ENCODE data around the gene RHO.

RHO gene

GRCh38 chr3:129556358-129556695, 27.9 kb downstream of the RHO start:
- H2AFZ ChIP-seq (ENCODE audit: low read depth, low read length), result no peak overlapping the region
- H3K9ac ChIP-seq (ENCODE audit: low read length), result no peak overlapping the region
- H3K4me2 ChIP-seq (ENCODE audit: low read length), result peak overlapping the region; percentile 64
- H3K27ac ChIP-seq (ENCODE audit: low read length), result no peak overlapping the region
- H3K27me3 ChIP-seq (ENCODE audit: low read depth, low read length), result peaks cover 25% of the 10 kb centered on the region
- no peak overlapping the region for H3K4me3 ChIP-seq (ENCODE audit: low read length)
- no peaks in the 10 kb centered on the region for H3K79me2 ChIP-seq (ENCODE audit: low read length)
- H3K9me3 ChIP-seq (ENCODE audit: insufficient read depth, low read length), result no peaks in the 10 kb centered on the region
- H3K4me1 ChIP-seq (ENCODE audit: low read length), result peaks cover 44% of the 10 kb centered on the region
- TF ChIP-seq EZH2phosphoT487 (IDR thresholded peaks at IDR 0.05; ENCODE audit: low read depth), result no peak
- H4K20me1 ChIP-seq (ENCODE audit: insufficient read depth, low read length), result no peaks in the 10 kb centered on the region
- H3K36me3 ChIP-seq (replicated peaks; ENCODE audit: low read depth, low read length), result no peaks in the 10 kb centered on the region

GRCh38 chr3:129556890-129557547, 28.6 kb downstream of the RHO start:
- no peaks in the 10 kb centered on the region for H4K20me1 ChIP-seq (ENCODE audit: insufficient read depth, low read length)
- no peaks in the 10 kb centered on the region for H3K79me2 ChIP-seq (ENCODE audit: low read length)
- no peak overlapping the region for H2AFZ ChIP-seq (ENCODE audit: low read depth, low read length)
- no peak overlapping the region for H3K4me2 ChIP-seq (ENCODE audit: low read length)
- H3K27ac ChIP-seq (ENCODE audit: low read length), result no peak overlapping the region
- no peak for TF ChIP-seq EZH2phosphoT487 (IDR thresholded peaks at IDR 0.05; ENCODE audit: low read depth)
- no peak for TF ChIP-seq CTCF (IDR thresholded peaks at IDR 0.05; ENCODE audit: low read depth, low read length)
- H3K9ac ChIP-seq (ENCODE audit: low read length), result no peak overlapping the region
- peaks cover 44% of the 10 kb centered on the region for H3K4me1 ChIP-seq (ENCODE audit: low read length)
- H3K27me3 ChIP-seq (ENCODE audit: low read depth, low read length), result peaks cover 25% of the 10 kb centered on the region
- H3K9me3 ChIP-seq (ENCODE audit: insufficient read depth, low read length), result no peaks in the 10 kb centered on the region
- H3K36me3 ChIP-seq (replicated peaks; ENCODE audit: low read depth, low read length), result no peaks in the 10 kb centered on the region
- H3K4me3 ChIP-seq (ENCODE audit: low read length), result no peak overlapping the region

- no peak overlapping the region for H3K9ac ChIP-seq (ENCODE audit: low read length)
Measured at GRCh38 chr3:129557548-129557894, 29.1 kb downstream of the RHO start.

GRCh38 chr3:129558081-129558771, 29.8 kb downstream of the RHO start:
- no peaks in the 10 kb centered on the region for H4K20me1 ChIP-seq (ENCODE audit: insufficient read depth, low read length)
- peak overlapping the region; percentile 14; the same call in 1 of the 2 replicates for H3K4me2 ChIP-seq (ENCODE audit: low read length)
- H3K9ac ChIP-seq (ENCODE audit: low read length), result no peak overlapping the region; the same call in 1 of the 2 replicates

More at GRCh38 chr3:129557548-129557894, 29.1 kb downstream of the RHO start:
- H3K36me3 ChIP-seq (replicated peaks; ENCODE audit: low read depth, low read length), result no peaks in the 10 kb centered on the region
- no peak overlapping the region for H2AFZ ChIP-seq (ENCODE audit: low read depth, low read length)
- TF ChIP-seq CTCF (IDR thresholded peaks at IDR 0.05; ENCODE audit: low read depth, low read length) (no peak), EZH2phosphoT487 (IDR thresholded peaks at IDR 0.05; ENCODE audit: low read depth) (no peak)
- H3K27me3 ChIP-seq (ENCODE audit: low read depth, low read length), result peaks cover 25% of the 10 kb centered on the region
- H3K4me3 ChIP-seq (ENCODE audit: low read length), result no peak overlapping the region
- H3K4me2 ChIP-seq (ENCODE audit: low read length), result no peak overlapping the region
- H3K79me2 ChIP-seq (ENCODE audit: low read length), result no peaks in the 10 kb centered on the region
- no peak overlapping the region for H3K27ac ChIP-seq (ENCODE audit: low read length)
- H3K9me3 ChIP-seq (ENCODE audit: insufficient read depth, low read length), result no peaks in the 10 kb centered on the region
- H3K4me1 ChIP-seq (ENCODE audit: low read length), result peaks cover 44% of the 10 kb centered on the region
- H4K20me1 ChIP-seq (ENCODE audit: insufficient read depth, low read length), result no peaks in the 10 kb centered on the region

More at GRCh38 chr3:129558081-129558771, 29.8 kb downstream of the RHO start:
- H3K9me3 ChIP-seq (ENCODE audit: insufficient read depth, low read length), result no peaks in the 10 kb centered on the region
- H2AFZ ChIP-seq (ENCODE audit: low read depth, low read length), result 0 out of 2 replicates have a peak overlapping the region, but pooled peaks have one; percentile 76
- peaks cover 44% of the 10 kb centered on the region for H3K4me1 ChIP-seq (ENCODE audit: low read length)
- H3K79me2 ChIP-seq (ENCODE audit: low read length), result no peaks in the 10 kb centered on the region
- TF ChIP-seq CTCF (IDR thresholded peaks at IDR 0.05; ENCODE audit: low read depth, low read length), result no peak
- TF ChIP-seq EZH2phosphoT487 (IDR thresholded peaks at IDR 0.05; ENCODE audit: low read depth), result no peak
- peaks cover 21% of the 10 kb centered on the region for H3K27me3 ChIP-seq (ENCODE audit: low read depth, low read length)
- no peak overlapping the region for H3K27ac ChIP-seq (ENCODE audit: low read length)
- no peak overlapping the region for H3K4me3 ChIP-seq (ENCODE audit: low read length)
- no peaks in the 10 kb centered on the region for H3K36me3 ChIP-seq (replicated peaks; ENCODE audit: low read depth, low read length)

Data from OCI-LY3 (cell line).